HUDEP-2 (cell line): ENCODE data around the gene EHMT1.

Source experiments
- DNase-seq, 76 experiments: peaks; one replicate each; lab custom pipeline; 2025; ENCODE audit not compliant: unreplicated experiment in 76 of 76; lab: John Stamatoyannopoulos, UW

EHMT1 gene

GRCh38 chr9:137755261-137755927 lies 136.6 kb downstream of the EHMT1 start:
- DNase-seq, result no peak

GRCh38 chr9:137756045-137756744 lies 137.4 kb downstream of the EHMT1 start:
- no peak for DNase-seq

- DNase-seq, result no peak
These were observed 138.3 kb downstream of the EHMT1 start for GRCh38 chr9:137757139-137757538.

- no peak for DNase-seq
These were observed 138.8 kb downstream of the EHMT1 start for GRCh38 chr9:137757613-137758029.

DNA sequence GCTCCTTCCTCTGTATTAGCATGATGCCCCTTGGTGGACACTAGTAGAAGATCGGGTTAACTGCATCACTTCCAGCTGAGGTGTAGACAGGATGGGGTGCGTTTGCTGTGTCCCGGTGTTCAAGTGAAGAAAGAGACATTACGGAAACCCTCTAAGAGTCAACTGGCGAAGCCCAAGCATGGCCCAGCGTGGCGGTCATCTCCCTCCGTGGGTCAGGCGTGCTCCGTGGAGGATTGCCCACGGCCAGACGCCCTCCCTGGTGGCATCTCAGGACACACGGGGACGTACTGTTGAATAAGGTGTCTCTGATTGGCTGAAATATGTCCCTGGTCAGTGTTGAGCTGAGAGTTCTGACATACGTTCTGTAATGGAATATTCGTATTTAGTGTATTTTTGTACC lies 139.3 kb downstream of the EHMT1 start:
- DNase-seq, result no peak

- DNase-seq, result no peak
These were observed 140.3 kb downstream of the EHMT1 start for GRCh38 chr9:137759117-137759516.

DNA sequence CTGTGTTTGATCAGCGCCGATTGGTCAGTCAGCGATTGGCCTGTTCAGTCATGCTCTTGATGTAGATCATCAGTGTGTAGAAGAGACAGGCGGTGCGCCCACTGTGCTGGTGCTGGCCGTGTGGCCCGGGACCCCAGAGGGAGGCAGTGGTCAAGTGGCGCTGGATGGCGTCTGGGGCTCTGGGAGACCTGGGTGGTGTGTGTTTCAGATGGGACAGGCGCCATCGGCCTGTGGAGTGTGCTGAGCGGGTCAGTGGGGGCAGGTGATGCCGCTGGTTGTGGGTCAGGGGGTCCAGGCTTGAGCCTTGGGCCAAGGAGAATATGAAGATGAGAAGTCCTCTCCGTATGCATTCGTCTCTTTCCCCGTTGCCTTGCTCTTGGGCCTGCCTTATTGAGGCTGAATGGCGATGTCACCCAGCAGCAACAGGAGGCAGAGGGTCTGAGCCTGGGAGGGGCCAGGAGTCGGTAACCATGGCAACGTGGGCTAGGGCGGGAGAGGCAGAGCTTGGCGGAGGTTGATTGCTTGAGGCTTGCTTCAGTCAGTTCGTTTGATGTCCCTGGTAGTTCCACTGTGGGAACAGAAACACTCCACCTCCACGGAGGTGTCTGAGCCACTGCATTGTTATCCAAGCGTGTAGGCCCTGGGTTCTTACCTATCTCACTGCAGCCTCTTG lies 141.0 kb downstream of the EHMT1 start:
- no peak for DNase-seq

- DNase-seq, result no peak
These were observed 141.6 kb downstream of the EHMT1 start for GRCh38 chr9:137760426-137760825.

DNA sequence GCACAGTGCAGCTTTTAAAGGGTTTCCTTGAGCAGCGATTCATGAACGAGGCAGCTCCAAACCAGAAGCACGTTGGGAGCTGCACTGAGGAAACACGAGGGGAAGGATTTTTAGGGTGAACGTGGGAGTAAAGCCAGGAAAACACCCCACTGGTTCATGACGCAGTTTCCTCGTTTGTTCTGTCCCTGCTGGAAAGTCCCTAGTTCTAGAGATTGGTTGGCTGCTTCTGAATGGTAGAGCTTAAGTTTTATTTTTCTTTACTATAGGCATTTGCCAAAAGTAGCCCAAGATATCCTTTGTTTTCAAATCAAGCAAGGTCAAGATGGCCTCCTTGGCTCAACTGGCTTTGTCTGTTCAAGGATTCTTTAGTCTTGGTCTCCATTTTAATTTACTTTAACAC lies 142.2 kb downstream of the EHMT1 start:
- DNase-seq, result no peak

GRCh38 chr9:137761793-137762192 lies 143.0 kb downstream of the EHMT1 start:
- DNase-seq, result no peak

- no peak for DNase-seq
These were observed 143.7 kb downstream of the EHMT1 start for GRCh38 chr9:137762414-137763061.

DNA sequence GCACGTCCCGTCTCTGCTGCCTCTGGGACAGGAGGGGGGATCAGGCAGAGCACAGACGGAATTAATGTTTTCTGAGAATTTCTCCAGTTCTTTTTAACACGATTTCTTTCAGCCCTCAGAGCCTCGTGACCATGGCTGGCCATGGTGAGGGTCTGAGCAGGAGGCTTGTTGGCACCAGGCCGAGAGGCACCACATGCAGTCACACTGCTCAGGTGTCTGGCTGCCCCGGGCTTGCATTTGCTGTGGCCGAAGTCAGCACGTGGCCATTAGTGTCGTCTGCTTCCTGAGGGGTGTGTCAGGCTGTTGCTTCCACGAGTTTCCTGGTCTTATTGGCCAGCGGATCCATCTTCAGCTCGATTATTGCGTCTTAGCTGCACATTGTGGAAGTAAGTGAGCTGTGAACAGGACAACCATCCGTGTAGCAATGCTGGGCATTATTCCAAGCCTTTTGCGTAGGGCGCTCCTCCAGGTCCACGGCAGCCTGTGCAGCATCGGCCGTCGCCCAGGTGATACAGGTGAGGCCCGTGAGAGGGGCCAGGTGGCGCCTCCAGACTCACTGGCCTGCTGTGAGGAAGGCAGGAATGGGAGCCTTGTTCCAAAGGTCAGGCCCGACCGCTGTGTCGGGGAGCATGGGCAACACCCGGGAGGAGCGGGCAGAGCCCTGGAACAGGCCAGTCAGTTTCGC lies 144.6 kb downstream of the EHMT1 start:
- no peak for DNase-seq

- DNase-seq, result no peak
These were observed 145.4 kb downstream of the EHMT1 start for GRCh38 chr9:137764171-137764671.

DNA sequence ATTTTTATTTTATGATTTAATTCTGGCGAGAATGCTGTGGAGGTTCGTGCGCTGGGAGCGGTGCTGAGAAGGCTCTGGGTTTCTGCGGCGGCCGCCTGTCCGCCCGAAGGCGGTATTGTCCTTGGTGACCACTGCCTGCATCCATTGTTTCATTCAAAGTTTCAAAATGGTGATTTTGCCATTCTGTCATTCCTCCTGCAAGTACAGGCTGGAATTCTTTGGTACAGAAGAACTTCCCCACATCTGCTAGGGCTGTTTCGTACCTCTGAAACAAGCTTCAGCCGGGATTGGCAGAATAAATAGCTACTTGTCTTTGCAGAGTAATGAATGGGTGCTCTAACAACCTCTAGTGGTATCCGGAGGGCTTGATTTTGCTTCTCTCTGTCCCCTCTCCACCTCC lies 146.2 kb downstream of the EHMT1 start:
- DNase-seq, result no peak

DNA sequence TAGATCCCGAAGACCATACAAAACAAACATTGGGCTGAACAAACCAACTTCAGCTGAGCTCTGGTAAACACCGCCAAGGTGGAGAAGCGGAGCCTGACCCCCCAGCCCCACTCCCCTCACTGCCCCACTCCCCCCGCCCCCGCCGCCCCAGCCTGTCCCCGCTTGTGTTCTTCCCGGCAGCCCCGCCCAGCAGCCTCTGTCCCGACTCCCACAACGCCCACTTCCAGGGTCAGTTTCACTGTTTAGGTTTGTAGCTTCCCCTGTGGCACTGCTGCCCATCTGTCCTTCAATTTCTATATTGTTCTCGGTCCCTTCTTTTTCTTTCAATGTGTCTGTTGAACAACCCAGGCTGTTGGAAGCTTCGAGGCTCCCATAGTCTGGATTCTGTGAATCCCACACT lies 146.7 kb downstream of the EHMT1 start:
- no peak for DNase-seq

DNA sequence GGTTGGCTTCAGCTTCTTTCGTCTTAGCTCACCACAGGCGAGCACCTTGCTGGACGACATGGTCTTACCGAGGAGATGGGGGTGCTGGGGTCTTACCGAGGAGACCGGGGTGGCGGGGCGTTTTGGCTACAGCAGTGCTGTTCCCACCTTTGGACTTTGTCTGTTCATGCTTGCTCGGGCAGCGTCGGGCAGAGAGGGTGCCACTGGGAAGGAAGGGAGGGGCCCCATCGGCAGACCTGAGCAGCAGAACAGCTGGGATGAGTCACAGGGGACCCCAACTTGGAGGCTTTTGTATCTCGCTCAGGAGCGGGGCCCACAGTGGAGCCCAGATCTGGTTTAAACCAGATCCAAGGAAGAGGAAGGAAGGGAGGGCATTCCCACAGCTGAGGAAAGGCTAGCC lies 152.8 kb downstream of the EHMT1 start:
- no peak for DNase-seq

GRCh38 chr9:137772281-137772873 lies 153.6 kb downstream of the EHMT1 start:
- DNase-seq, result no peak

DNA sequence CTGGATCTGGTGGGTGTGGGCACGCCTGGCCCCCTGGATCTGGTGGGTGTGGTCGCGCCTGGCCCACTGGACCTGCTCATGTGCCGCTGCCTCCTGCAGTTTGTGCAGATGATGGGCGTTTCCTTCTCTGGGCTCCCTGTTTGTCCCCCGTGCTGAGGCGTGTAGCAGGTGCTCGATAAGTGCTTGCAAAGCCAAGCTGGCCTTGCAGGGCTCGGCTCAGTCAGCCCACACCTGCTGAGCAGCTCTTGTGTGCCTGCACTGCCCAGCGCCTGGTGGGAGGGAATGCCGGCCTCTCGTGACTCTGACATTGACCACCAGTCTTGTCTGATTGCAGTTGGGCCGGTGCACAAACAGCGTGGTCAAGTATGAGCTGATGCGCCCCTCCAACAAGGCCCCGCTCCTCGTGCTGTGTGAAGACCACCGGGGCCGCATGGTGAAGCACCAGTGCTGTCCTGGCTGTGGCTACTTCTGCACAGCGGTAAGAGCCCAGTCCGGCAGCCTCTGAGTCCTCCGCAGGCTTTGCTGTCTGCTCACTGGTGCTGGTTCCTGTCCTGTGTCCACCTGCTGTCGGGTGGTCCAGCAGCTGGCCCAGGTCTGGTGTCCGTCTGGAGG lies 156.1 kb downstream of the EHMT1 start:
- DNase-seq, result no peak

- DNase-seq, result no peak
These were observed 157.6 kb downstream of the EHMT1 start for GRCh38 chr9:137776306-137776995.
